Measurements from ENCODE around the gene POU2AF2. TPM values are rescaled to one million over a fixed set of nuclear protein-coding genes. Genes with fewer than 3 reads are reported as not detected.

The POU2AF2 gene
- total and polyA plus RNA-seq, 2 donors from 2014 or later = not detected

DNA sequence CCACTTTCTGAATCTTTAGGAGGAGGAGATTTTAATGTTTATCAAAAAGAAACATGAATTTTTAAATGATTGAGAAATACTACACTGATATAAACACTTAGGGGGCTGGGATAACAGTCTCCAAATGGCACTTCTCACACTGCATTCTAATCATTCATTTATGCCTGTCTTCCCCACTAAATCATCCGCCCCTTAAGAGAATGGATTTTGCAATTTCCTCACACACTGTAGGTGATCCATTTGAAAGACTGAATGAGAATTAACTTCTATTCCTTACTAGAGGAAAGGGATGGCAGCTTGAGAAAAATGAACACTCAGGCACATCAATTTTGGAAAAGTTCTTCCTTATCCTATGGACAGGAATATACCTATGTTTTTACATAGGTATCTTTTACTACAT is 7.6 kb upstream of the POU2AF2 start:
- intact Hi-C loops (cut with DNase I) = no loop called here

DNA sequence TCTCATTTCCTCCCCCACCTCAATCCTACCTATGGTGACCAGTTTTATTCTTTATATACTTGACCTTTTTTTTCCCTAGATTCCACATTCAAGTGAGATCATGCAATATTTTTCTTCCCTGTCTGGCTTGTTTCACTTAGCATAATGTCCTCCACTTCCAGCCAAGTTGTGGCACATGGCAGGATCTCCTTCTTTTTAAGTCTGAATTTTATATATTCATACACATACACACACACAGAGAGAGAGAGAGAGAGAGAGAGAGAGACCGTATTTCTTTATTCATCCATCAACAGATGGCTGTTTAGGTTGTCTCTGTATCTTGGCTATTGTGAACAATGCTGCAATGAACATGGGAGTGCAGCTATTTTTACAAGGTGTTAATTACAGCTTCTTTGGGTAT is 1.4 kb downstream of the POU2AF2 start:
- no peaks in the 10 kb centered on the region for H3K36me3 ChIP-seq (ENCODE audit: control insufficient read depth in 2 of 3, insufficient read depth in 3 of 3, low read length in 3 of 3)
- no peaks in the 10 kb centered on the region for H3K27me3 ChIP-seq (ENCODE audit: control insufficient read depth, insufficient read depth, low read length)
- H3K4me3 ChIP-seq (ENCODE audit: low read length in 3 of 3) = no peak overlapping the region
- H3K27ac ChIP-seq (ENCODE audit: low read depth in 2 of 2, low read length in 2 of 2) = no peak overlapping the region
- no peak for DNase-seq
- intact Hi-C loops (cut with DNase I) = no loop called here
- no peak overlapping the region for H3K9ac ChIP-seq (ENCODE audit: low read length in 3 of 3)
- H3K9me3 ChIP-seq (ENCODE audit: control insufficient read depth in 2 of 3, insufficient read depth in 1 of 3, low read length in 3 of 3) = no peaks in the 10 kb centered on the region
- H3K4me1 ChIP-seq (ENCODE audit: control insufficient read depth in 2 of 3, insufficient read depth in 2 of 3, low read depth in 1 of 3, low read length in 3 of 3) = no peaks in the 10 kb centered on the region
- no peak for FAIRE-seq
- TF ChIP-seq CTCF (IDR thresholded peaks at IDR 0.05; ENCODE audit: borderline replicate concordance, extremely low read depth, insufficient read depth) = no peak

More for the DNA sequence above, 7.6 kb upstream of the POU2AF2 start:
- FAIRE-seq (no peak), DNase-seq (no peak)
- no peak for TF ChIP-seq CTCF (IDR thresholded peaks at IDR 0.05; ENCODE audit: borderline replicate concordance, extremely low read depth, insufficient read depth)
- no peaks in the 10 kb centered on the region for H3K27me3 ChIP-seq (ENCODE audit: control insufficient read depth, insufficient read depth, low read length)
- H3K9me3 ChIP-seq (ENCODE audit: control insufficient read depth in 2 of 3, insufficient read depth in 1 of 3, low read length in 3 of 3) = no peaks in the 10 kb centered on the region
- no peaks in the 10 kb centered on the region for H3K36me3 ChIP-seq (ENCODE audit: control insufficient read depth in 2 of 3, insufficient read depth in 3 of 3, low read length in 3 of 3)
- H3K9ac ChIP-seq (ENCODE audit: low read length in 3 of 3) = no peak overlapping the region
- no peaks in the 10 kb centered on the region for H3K4me1 ChIP-seq (ENCODE audit: control insufficient read depth in 2 of 3, insufficient read depth in 2 of 3, low read depth in 1 of 3, low read length in 3 of 3)
- no peak overlapping the region for H3K4me3 ChIP-seq (ENCODE audit: low read length in 3 of 3)
- H3K27ac ChIP-seq (ENCODE audit: low read depth in 2 of 2, low read length in 2 of 2) = no peak overlapping the region

DNA sequence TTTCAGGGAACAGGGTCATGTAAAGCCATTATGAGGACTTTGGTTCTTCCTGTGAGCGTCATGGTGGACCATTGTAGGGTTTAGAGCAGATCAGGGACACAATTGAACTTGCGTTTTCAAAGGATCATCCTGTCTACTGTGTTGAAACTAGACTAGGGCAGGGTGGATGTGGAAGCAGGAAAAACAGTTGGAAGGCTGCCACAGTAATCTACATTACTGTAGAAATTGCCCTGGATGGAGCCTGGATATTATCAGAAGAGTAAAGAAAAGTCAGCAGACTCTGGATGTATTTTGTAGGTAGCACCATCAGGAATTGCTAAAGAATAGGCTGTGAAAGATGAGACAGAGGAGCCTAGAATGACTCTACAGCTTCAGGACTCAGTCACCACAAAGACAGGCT is 5.4 kb downstream of the POU2AF2 start:
- FAIRE-seq (no peak), DNase-seq (no peak)
- Histone ChIP-seq H3K4me1 (ENCODE audit: control insufficient read depth in 2 of 3, insufficient read depth in 2 of 3, low read depth in 1 of 3, low read length in 3 of 3) (no peaks in the 10 kb centered on the region), H3K4me3 (ENCODE audit: low read length in 3 of 3) (no peak overlapping the region), H3K9ac (ENCODE audit: low read length in 3 of 3) (no peak overlapping the region), H3K27me3 (ENCODE audit: control insufficient read depth, insufficient read depth, low read length) (no peaks in the 10 kb centered on the region), H3K36me3 (ENCODE audit: control insufficient read depth in 2 of 3, insufficient read depth in 3 of 3, low read length in 3 of 3) (no peaks in the 10 kb centered on the region), H3K27ac (ENCODE audit: low read depth in 2 of 2, low read length in 2 of 2) (no peak overlapping the region), H3K9me3 (ENCODE audit: control insufficient read depth in 2 of 3, insufficient read depth in 1 of 3, low read length in 3 of 3) (no peaks in the 10 kb centered on the region)
- no peak for TF ChIP-seq CTCF (IDR thresholded peaks at IDR 0.05; ENCODE audit: borderline replicate concordance, extremely low read depth, insufficient read depth)
- intact Hi-C loops (cut with DNase I) = no loop called here

GRCh38 chr11:111253131-111253530 is 7.6 kb downstream of the POU2AF2 start:
- no peak for TF ChIP-seq CTCF (IDR thresholded peaks at IDR 0.05; ENCODE audit: borderline replicate concordance, extremely low read depth, insufficient read depth)
- no peak for DNase-seq
- no peak for FAIRE-seq
- Histone ChIP-seq H3K27me3 (ENCODE audit: control insufficient read depth, insufficient read depth, low read length) (no peaks in the 10 kb centered on the region), H3K9ac (ENCODE audit: low read length in 3 of 3) (no peak overlapping the region), H3K4me1 (ENCODE audit: control insufficient read depth in 2 of 3, insufficient read depth in 2 of 3, low read depth in 1 of 3, low read length in 3 of 3) (no peaks in the 10 kb centered on the region), H3K36me3 (ENCODE audit: control insufficient read depth in 2 of 3, insufficient read depth in 3 of 3, low read length in 3 of 3) (no peaks in the 10 kb centered on the region), H3K9me3 (ENCODE audit: control insufficient read depth in 2 of 3, insufficient read depth in 1 of 3, low read length in 3 of 3) (no peaks in the 10 kb centered on the region), H3K27ac (ENCODE audit: low read depth in 2 of 2, low read length in 2 of 2) (no peak overlapping the region), H3K4me3 (ENCODE audit: low read length in 3 of 3) (no peak overlapping the region)
- intact Hi-C loops (cut with DNase I) = no loop called here
